Anterior cingulate cortex (tissue), 58 donors: ENCODE data around the gene CASKIN2.
"Not testable (repeated sequence)": the region's sequence is repeated elsewhere in the genome, so short reads cannot be mapped to it uniquely, and the experiment has no call there.

Source experiments
- DNase-seq, 58 donors: peaks; one replicate each; lab custom pipeline; 2025; lab: John Stamatoyannopoulos, UW

The CASKIN2 gene

GRCh38 chr17:75492555-75493168 lies 22.7 kb downstream of the CASKIN2 start:
- no peak for DNase-seq

- DNase-seq = no peak
Observed at GRCh38 chr17:75491680-75492079, 23.7 kb downstream of the CASKIN2 start.

GRCh38 chr17:75490953-75491649 lies 24.2 kb downstream of the CASKIN2 start:
- no peak for DNase-seq

GRCh38 chr17:75490173-75490743 lies 25.1 kb downstream of the CASKIN2 start:
- no peak for DNase-seq

- no peak for DNase-seq
Observed at GRCh38 chr17:75489511-75489955, 25.8 kb downstream of the CASKIN2 start.

GRCh38 chr17:75488693-75489510 lies 26.4 kb downstream of the CASKIN2 start:
- DNase-seq = no peak

- DNase-seq = peak in 2 of 58 donors; percentile 27 to 33
Observed at GRCh38 chr17:75487351-75488070, 27.8 kb downstream of the CASKIN2 start.

GRCh38 chr17:75486951-75487350 lies 28.4 kb downstream of the CASKIN2 start:
- DNase-seq = no peak

- DNase-seq = no peak
Observed at GRCh38 chr17:75486151-75486550, 29.2 kb downstream of the CASKIN2 start.

GRCh38 chr17:75485688-75486087 lies 29.6 kb downstream of the CASKIN2 start:
- no peak for DNase-seq

GRCh38 chr17:75482098-75482942 lies 33.0 kb downstream of the CASKIN2 start:
- DNase-seq = no peak

- DNase-seq = no peak
Observed at GRCh38 chr17:75481194-75482068, 33.9 kb downstream of the CASKIN2 start.

- no peak for DNase-seq
Observed at GRCh38 chr17:75480281-75480680, 35.1 kb downstream of the CASKIN2 start.

- DNase-seq = no peak
Observed at GRCh38 chr17:75478508-75478907, 36.8 kb downstream of the CASKIN2 start.

- DNase-seq = not testable (repeated sequence)
Observed at GRCh38 chr17:75477490-75477862, 37.9 kb downstream of the CASKIN2 start.

- peak in 1 of 58 donors; percentile 51 for DNase-seq
Observed at GRCh38 chr17:75476752-75477489, 38.4 kb downstream of the CASKIN2 start.

- peak in 48 of 58 donors; percentile 29 to 92 (median 68) for DNase-seq
Observed at GRCh38 chr17:75476271-75476671, 39.1 kb downstream of the CASKIN2 start.

GRCh38 chr17:75475851-75476250 lies 39.5 kb downstream of the CASKIN2 start:
- DNase-seq = peak in 1 of 58 donors; percentile 54
